Transverse colon (tissue), 4 donors: ENCODE data around the gene TMEM138. TPM values are rescaled to one million over a fixed set of nuclear protein-coding genes. Genes with fewer than 3 reads are reported as not detected.

ENCODE experiments used
- DNase-seq: peaks from one replicate; pipeline ENCODE4 v3.0.0-alpha.2; 2019
- H3K27ac ChIP-seq, 4 donors: fragments of 200-600 bp; sonication (generic); 2 replicates each; pipeline ENCODE4 v1.5.1; 2016 to 2018; ENCODE audit warnings: inconsistent platforms in 4 of 4
- H3K27me3 ChIP-seq: fragments of 200-600 bp; sonication (generic); 2 replicates; pipeline ENCODE4 v1.5.1; 2017; ENCODE audit warnings: inconsistent platforms
- H3K36me3 ChIP-seq, 4 donors: fragments of 200-600 bp; sonication (generic); 2 replicates each; pipeline ENCODE4 v1.5.1; 2017 to 2019; ENCODE audit warnings: inconsistent platforms in 4 of 4
- H3K4me1 ChIP-seq, 4 donors: fragments of 200-600 bp; sonication (generic); 2 replicates each; pipeline ENCODE4 v1.5.1; 2017 to 2020; ENCODE audit warnings: inconsistent platforms in 4 of 4
- H3K4me3 ChIP-seq, 4 donors: fragments of 200-600 bp; sonication (generic); 1 replicate in 1 of 4; 2 replicates in 3 of 4; pipeline versions ENCODE4 v1.5.1 to v1.6.1; 2017 to 2019; ENCODE audit warnings: inconsistent platforms in 4 of 4
- H3K9me3 ChIP-seq, 2 donors: fragments of 200-600 bp; sonication (generic); 2 replicates each; pipeline ENCODE4 v1.5.1; 2017 to 2019; ENCODE audit warnings: inconsistent platforms in 2 of 2
- CTCF ChIP-seq, 5 experiments: fragments of 200-600 bp in 3 of 5; fragments of 450-650 bp in 2 of 5; sonication (generic) in 3 of 5; IDR thresholded peaks; 1 replicate in 2 of 5; 2 replicates in 3 of 5; pipeline ENCODE4 v1.5.1; 2016 to 2017; ENCODE audit warnings: antibody characterized with exemption in 5 of 5, inconsistent platforms in 3 of 5, mild to moderate bottlenecking in 2 of 5, moderate library complexity in 1 of 5
- EP300 ChIP-seq: sonication (generic); formaldehyde crosslinking; IDR thresholded peaks from one replicate; pipeline ENCODE4 v1.6.1; 2017; ENCODE audit warnings: antibody characterized with exemption, low read depth
- POLR2A ChIP-seq: fragments of 450-650 bp; IDR thresholded peaks from one replicate; pipeline ENCODE4 v1.6.1; 2016; ENCODE audit warnings: antibody characterized with exemption, mild to moderate bottlenecking, moderate library complexity
- POLR2AphosphoS5 ChIP-seq, 3 donors: sonication (generic); formaldehyde crosslinking; IDR thresholded peaks; one replicate each; pipeline ENCODE4 v1.6.1; 2016; ENCODE audit warnings: antibody characterized with exemption in 3 of 3
- WGBS, 2 donors: methylation state at CpG; one replicate each; pipeline ENCODE4 v1.1.5; 2018; ENCODE audit warnings: low coverage in 1 of 2; 5-methylcytosine and 5-hydroxymethylcytosine counted together
- in situ Hi-C, 4 donors: fragments of 200-750 bp; cut with MboI; loops; one replicate each; pipeline versions ENCODE4 v1.15.0 to v1.15.1; 2017; ENCODE audit warnings: low sequenced_read_pairs in 3 of 4, low pct_ligation_motif_present in 1 of 4, low pct_unique_long_range_greater_than_20kb in 1 of 4
- intact Hi-C: fragments of 100-400 bp; cut with DNase I; formaldehyde crosslinking; loops from one replicate; pipeline ENCODE4 v1.15.1; 2023; ENCODE audit warnings: low total_unique reads
- total RNA-seq, 4 donors: library from RNA; depleted of rRNA; stranded (reverse); fragments of >200 nt; gene quantifications; one replicate each; pipeline ENCODE4 v1.1.0, GENCODE V29; 2016

TMEM138 gene
- total RNA-seq, 4 donors from 2014 or later, result 27.9 to 51.6 (median 35.6) TPM

- in situ Hi-C loops (no loop called here), intact Hi-C loops (no loop called here)
- H3K27me3 ChIP-seq, result no peaks in the 10 kb centered on the region
- peaks cover 0 to 1% (median 0%) of the 10 kb centered on the region in 4 donors for H3K36me3 ChIP-seq
- no peak for DNase-seq
- peaks cover 8 to 70% (median 43%) of the 10 kb centered on the region in 4 donors for H3K4me1 ChIP-seq
- TF ChIP-seq POLR2A (no peak), CTCF (IDR thresholded peaks at IDR 0.05) (no peak), POLR2AphosphoS5 (IDR thresholded peaks at IDR 0.05) (no peak), EP300 (no peak)
- peak overlapping the region; percentile 95 to 98 (median 97) for H3K27ac ChIP-seq
- H3K4me3 ChIP-seq, result no peak overlapping the region
- no peaks in the 10 kb centered on the region for H3K9me3 ChIP-seq
- WGBS, 2 donors, result 93% methylated on average over 11 of the region's 11 CpGs; no CpG with 5 or more reads in 1 of the 2 donors
Measured at GRCh38 chr11:61358566-61358965, 3.6 kb upstream of the TMEM138 start.

GRCh38 chr11:61359516-61359915 is 2.7 kb upstream of the TMEM138 start:
- H3K27ac ChIP-seq, result peak overlapping the region; percentile 95 to 98 (median 97)
- peaks cover 0 to 5% (median 0%) of the 10 kb centered on the region in 4 donors for H3K36me3 ChIP-seq
- peak; percentile 49 for DNase-seq
- no peaks in the 10 kb centered on the region for H3K9me3 ChIP-seq
- H3K4me3 ChIP-seq, result peak overlapping the region in 1 of 4 donors; percentile 9
- 29 to 41% methylated on average over 1 to 6 of the region's 6 CpGs for WGBS, 2 donors
- peaks cover 8 to 61% (median 40%) of the 10 kb centered on the region in 4 donors for H3K4me1 ChIP-seq
- intact Hi-C loops, result no loop called here
- TF ChIP-seq POLR2AphosphoS5 (IDR thresholded peaks at IDR 0.05), result peak in 2 of 3 donors; percentile 36 to 57
- TF ChIP-seq CTCF (IDR thresholded peaks at IDR 0.05), result no peak
- no peak for TF ChIP-seq EP300
- peak; percentile 24 for TF ChIP-seq POLR2A
- no peaks in the 10 kb centered on the region for H3K27me3 ChIP-seq
- in situ Hi-C loops, result no loop called here

GRCh38 chr11:61361237-61361740 is 885 bp upstream of the TMEM138 start:
- 1 to 3% methylated on average over 8 to 22 of the region's 22 CpGs for WGBS, 2 donors
- in situ Hi-C loops, result no loop called here

GRCh38 chr11:61362542-61362875 is 335 bp downstream of the TMEM138 start:
- no peak for TF ChIP-seq EP300
- no peak for TF ChIP-seq POLR2AphosphoS5 (IDR thresholded peaks at IDR 0.05)
- TF ChIP-seq CTCF (IDR thresholded peaks at IDR 0.05), result no peak
- no peak for TF ChIP-seq POLR2A
- Histone ChIP-seq H3K27ac (peak overlapping the region; percentile 95 to 98 (median 97)), H3K27me3 (no peaks in the 10 kb centered on the region), H3K4me1 (peaks cover 8 to 48% (median 39%) of the 10 kb centered on the region in 4 donors), H3K9me3 (no peaks in the 10 kb centered on the region), H3K4me3 (peak overlapping the region; percentile 63 to 90 (median 68)), H3K36me3 (peaks cover 0 to 31% (median 13%) of the 10 kb centered on the region in 4 donors)
- in situ Hi-C loops (no loop called here), intact Hi-C loops (no loop called here)
- WGBS, 2 donors, result 0 to 1% methylated on average over 8 to 12 of the region's 12 CpGs
- no peak for DNase-seq

More at GRCh38 chr11:61361237-61361740, 885 bp upstream of the TMEM138 start:
- Histone ChIP-seq H3K9me3 (no peaks in the 10 kb centered on the region), H3K36me3 (peaks cover 0 to 20% (median 7%) of the 10 kb centered on the region in 4 donors), H3K4me1 (peaks cover 8 to 59% (median 40%) of the 10 kb centered on the region in 4 donors), H3K27ac (peak overlapping the region; percentile 95 to 98 (median 97)), H3K4me3 (peak overlapping the region; percentile 63 to 90 (median 69)), H3K27me3 (no peaks in the 10 kb centered on the region)
- TF ChIP-seq CTCF (IDR thresholded peaks at IDR 0.05) (no peak), POLR2A (no peak), POLR2AphosphoS5 (IDR thresholded peaks at IDR 0.05) (no peak), EP300 (no peak)
- intact Hi-C loops, result no loop called here
- no peak for DNase-seq
